ENCODE measurements around the gene GLCCI1.

The GLCCI1 gene

GRCh38 chr7:7970237-7970530 lies 1.6 kb downstream of the GLCCI1 start:
- H3K4me3 ChIP-seq (ENCODE audit: insufficient read length, low read depth), result peak overlapping the region; percentile 92
- TF ChIP-seq ZNF274 (IDR thresholded peaks at IDR 0.05; ENCODE audit: low read depth, low read length) (no peak), YY1 (IDR thresholded peaks at IDR 0.05; ENCODE audit: insufficient read depth, insufficient read length) (no peak), SUZ12 (IDR thresholded peaks at IDR 0.05; ENCODE audit: extremely low read depth, insufficient read depth, insufficient read length) (no peak)
- peaks cover 2% of the 10 kb centered on the region for H3K4me1 ChIP-seq (ENCODE audit: insufficient read depth, insufficient read length)
- H3K9ac ChIP-seq (ENCODE audit: insufficient read length, low read depth), result peak overlapping the region; percentile 99
- H3K9me3 ChIP-seq (ENCODE audit: insufficient read depth, low read length), result no peaks in the 10 kb centered on the region
- DNase-seq (ENCODE audit: low read depth, low spot score), result no peak
- no peaks in the 10 kb centered on the region for H3K27me3 ChIP-seq (ENCODE audit: insufficient read depth, insufficient read length)
- H3K36me3 ChIP-seq (ENCODE audit: insufficient read depth, insufficient read length, low read length), result no peaks in the 10 kb centered on the region

DNA sequence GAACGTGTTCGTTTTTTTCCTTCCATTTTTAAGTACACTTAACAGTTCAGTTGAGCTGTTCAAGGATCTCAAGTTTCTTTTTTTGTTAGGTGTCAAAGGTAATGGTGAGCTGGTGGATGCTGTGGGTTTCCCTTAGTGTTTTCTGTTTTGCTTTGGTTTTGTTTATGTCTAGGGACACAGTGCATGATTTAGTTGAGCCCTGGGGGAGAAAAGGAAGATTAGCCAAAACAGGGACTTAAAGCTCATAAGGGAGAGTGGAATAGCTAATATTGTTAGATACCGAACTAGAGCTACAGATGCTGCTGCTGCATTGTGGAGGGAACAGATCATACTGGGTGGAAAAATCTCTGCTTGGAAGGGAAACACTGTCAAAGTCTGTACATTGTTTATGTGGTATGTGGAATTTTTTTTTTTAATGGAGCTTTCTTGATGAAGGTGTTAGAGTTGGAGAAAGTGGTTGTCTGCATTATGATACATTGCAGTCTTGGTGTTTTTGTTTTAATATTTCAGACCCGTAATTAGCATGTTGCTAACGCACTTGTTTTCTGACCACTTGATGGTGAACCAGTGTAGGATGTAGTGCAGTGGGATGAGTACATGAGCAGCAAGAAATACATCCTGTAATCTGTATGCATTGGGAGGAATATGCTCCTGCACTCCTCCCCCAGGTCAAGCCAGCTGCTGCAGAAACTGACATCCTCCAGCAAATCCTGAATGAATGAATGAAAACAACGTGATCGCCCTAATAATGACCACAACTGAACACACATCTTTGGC lies 2.1 kb downstream of the GLCCI1 start:
- TF ChIP-seq ZNF274 (IDR thresholded peaks at IDR 0.05; ENCODE audit: low read depth, low read length) (no peak), YY1 (IDR thresholded peaks at IDR 0.05; ENCODE audit: insufficient read depth, insufficient read length) (no peak), SUZ12 (IDR thresholded peaks at IDR 0.05; ENCODE audit: extremely low read depth, insufficient read depth, insufficient read length) (no peak)
- Histone ChIP-seq H3K4me3 (ENCODE audit: insufficient read length, low read depth) (peak overlapping the region; percentile 92), H3K36me3 (ENCODE audit: insufficient read depth, insufficient read length, low read length) (no peaks in the 10 kb centered on the region), H3K4me1 (ENCODE audit: insufficient read depth, insufficient read length) (peaks cover 2% of the 10 kb centered on the region), H3K9me3 (ENCODE audit: insufficient read depth, low read length) (no peaks in the 10 kb centered on the region), H3K9ac (ENCODE audit: insufficient read length, low read depth) (peak overlapping the region; percentile 99), H3K27me3 (ENCODE audit: insufficient read depth, insufficient read length) (no peaks in the 10 kb centered on the region)
- DNase-seq (ENCODE audit: low read depth, low spot score), result no peak

GRCh38 chr7:7971308-7972040 lies 2.9 kb downstream of the GLCCI1 start:
- Histone ChIP-seq H3K27me3 (ENCODE audit: insufficient read depth, insufficient read length) (no peaks in the 10 kb centered on the region), H3K4me3 (ENCODE audit: insufficient read length, low read depth) (peak overlapping the region; percentile 92), H3K9ac (ENCODE audit: insufficient read length, low read depth) (peak overlapping the region; percentile 99), H3K4me1 (ENCODE audit: insufficient read depth, insufficient read length) (peaks cover 2% of the 10 kb centered on the region), H3K36me3 (ENCODE audit: insufficient read depth, insufficient read length, low read length) (no peaks in the 10 kb centered on the region), H3K9me3 (ENCODE audit: insufficient read depth, low read length) (no peaks in the 10 kb centered on the region)
- TF ChIP-seq ZNF274 (IDR thresholded peaks at IDR 0.05; ENCODE audit: low read depth, low read length) (no peak), SUZ12 (IDR thresholded peaks at IDR 0.05; ENCODE audit: extremely low read depth, insufficient read depth, insufficient read length) (no peak), YY1 (IDR thresholded peaks at IDR 0.05; ENCODE audit: insufficient read depth, insufficient read length) (no peak)
- DNase-seq (ENCODE audit: low read depth, low spot score), result no peak

- Histone ChIP-seq H3K4me3 (ENCODE audit: insufficient read length, low read depth) (peak overlapping the region; percentile 92), H3K9me3 (ENCODE audit: insufficient read depth, low read length) (no peaks in the 10 kb centered on the region), H3K9ac (ENCODE audit: insufficient read length, low read depth) (peak overlapping the region; percentile 99), H3K27me3 (ENCODE audit: insufficient read depth, insufficient read length) (no peaks in the 10 kb centered on the region), H3K4me1 (ENCODE audit: insufficient read depth, insufficient read length) (peaks cover 2% of the 10 kb centered on the region), H3K36me3 (ENCODE audit: insufficient read depth, insufficient read length, low read length) (no peaks in the 10 kb centered on the region)
- no peak for DNase-seq (ENCODE audit: low read depth, low spot score)
- TF ChIP-seq YY1 (IDR thresholded peaks at IDR 0.05; ENCODE audit: insufficient read depth, insufficient read length) (no peak), ZNF274 (IDR thresholded peaks at IDR 0.05; ENCODE audit: low read depth, low read length) (no peak), SUZ12 (IDR thresholded peaks at IDR 0.05; ENCODE audit: extremely low read depth, insufficient read depth, insufficient read length) (no peak)
Observed at GRCh38 chr7:7972128-7972527, 3.5 kb downstream of the GLCCI1 start.

- H3K36me3 ChIP-seq (ENCODE audit: insufficient read depth, insufficient read length, low read length), result no peaks in the 10 kb centered on the region
- H3K9ac ChIP-seq (ENCODE audit: insufficient read length, low read depth), result peak overlapping the region; percentile 8
- H3K4me1 ChIP-seq (ENCODE audit: insufficient read depth, insufficient read length), result peaks cover 2% of the 10 kb centered on the region
- H3K4me3 ChIP-seq (ENCODE audit: insufficient read length, low read depth), result no peak overlapping the region
- TF ChIP-seq ZNF274 (IDR thresholded peaks at IDR 0.05; ENCODE audit: low read depth, low read length), result no peak
- no peak for TF ChIP-seq SUZ12 (IDR thresholded peaks at IDR 0.05; ENCODE audit: extremely low read depth, insufficient read depth, insufficient read length)
- TF ChIP-seq YY1 (IDR thresholded peaks at IDR 0.05; ENCODE audit: insufficient read depth, insufficient read length), result no peak
- H3K27me3 ChIP-seq (ENCODE audit: insufficient read depth, insufficient read length), result no peaks in the 10 kb centered on the region
- H3K9me3 ChIP-seq (ENCODE audit: insufficient read depth, low read length), result no peaks in the 10 kb centered on the region
- no peak for DNase-seq (ENCODE audit: low read depth, low spot score)
Observed at GRCh38 chr7:7972922-7973594, 4.5 kb downstream of the GLCCI1 start.

- Histone ChIP-seq H3K9me3 (ENCODE audit: insufficient read depth, low read length) (no peaks in the 10 kb centered on the region), H3K4me3 (ENCODE audit: insufficient read length, low read depth) (no peak overlapping the region), H3K36me3 (ENCODE audit: insufficient read depth, insufficient read length, low read length) (no peaks in the 10 kb centered on the region), H3K4me1 (ENCODE audit: insufficient read depth, insufficient read length) (no peaks in the 10 kb centered on the region), H3K27me3 (ENCODE audit: insufficient read depth, insufficient read length) (no peaks in the 10 kb centered on the region), H3K9ac (ENCODE audit: insufficient read length, low read depth) (no peak overlapping the region)
- DNase-seq (ENCODE audit: low read depth, low spot score), result no peak
- TF ChIP-seq SUZ12 (IDR thresholded peaks at IDR 0.05; ENCODE audit: extremely low read depth, insufficient read depth, insufficient read length) (no peak), ZNF274 (IDR thresholded peaks at IDR 0.05; ENCODE audit: low read depth, low read length) (no peak), YY1 (IDR thresholded peaks at IDR 0.05; ENCODE audit: insufficient read depth, insufficient read length) (no peak)
Observed at GRCh38 chr7:7976677-7977076, 8.1 kb downstream of the GLCCI1 start.

GRCh38 chr7:7977774-7978173 lies 9.2 kb downstream of the GLCCI1 start:
- Histone ChIP-seq H3K4me1 (ENCODE audit: insufficient read depth, insufficient read length) (no peaks in the 10 kb centered on the region), H3K9ac (ENCODE audit: insufficient read length, low read depth) (no peak overlapping the region)
- DNase-seq (ENCODE audit: low read depth, low spot score), result no peak

More at GRCh38 chr7:7977774-7978173, 9.2 kb downstream of the GLCCI1 start:
- no peaks in the 10 kb centered on the region for H3K36me3 ChIP-seq (ENCODE audit: insufficient read depth, insufficient read length, low read length)
- H3K9me3 ChIP-seq (ENCODE audit: insufficient read depth, low read length), result no peaks in the 10 kb centered on the region
- H3K4me3 ChIP-seq (ENCODE audit: insufficient read length, low read depth), result no peak overlapping the region
- H3K27me3 ChIP-seq (ENCODE audit: insufficient read depth, insufficient read length), result no peaks in the 10 kb centered on the region
- TF ChIP-seq YY1 (IDR thresholded peaks at IDR 0.05; ENCODE audit: insufficient read depth, insufficient read length) (no peak), SUZ12 (IDR thresholded peaks at IDR 0.05; ENCODE audit: extremely low read depth, insufficient read depth, insufficient read length) (no peak), ZNF274 (IDR thresholded peaks at IDR 0.05; ENCODE audit: low read depth, low read length) (no peak)

All from NT2/D1 (cell line).